GM23248 (cell line): Measurements from ENCODE around the gene TRAPPC11.

Experiments used
- EZH2 ChIP-seq: fragments of 200-600 bp; sonication (generic); IDR thresholded peaks from 2 replicates; pipeline ENCODE4 v1.6.1; 2018; ENCODE audit warnings: antibody characterized with exemption, mild to moderate bottlenecking; ENCODE audit not compliant: insufficient read depth, poor library complexity, severe bottlenecking
- EZH2phosphoT487 ChIP-seq: fragments of 200-600 bp; sonication (generic); IDR thresholded peaks from 2 replicates; pipeline ENCODE4 v1.6.1; 2018; ENCODE audit warnings: antibody characterized with exemption, moderate library complexity, mild to moderate bottlenecking, low read depth; ENCODE audit not compliant: insufficient read depth

GRCh38 chr4:183721207-183722081, 62.4 kb downstream of the TRAPPC11 start:
- TF ChIP-seq EZH2phosphoT487 = no peak
- no peak for TF ChIP-seq EZH2
